ENCODE measurements around the gene RFXAP.
"Not testable (repeated sequence)": the region's sequence is repeated elsewhere in the genome, so short reads cannot be mapped to it uniquely, and the experiment has no call there.

Gene RFXAP, protein sequence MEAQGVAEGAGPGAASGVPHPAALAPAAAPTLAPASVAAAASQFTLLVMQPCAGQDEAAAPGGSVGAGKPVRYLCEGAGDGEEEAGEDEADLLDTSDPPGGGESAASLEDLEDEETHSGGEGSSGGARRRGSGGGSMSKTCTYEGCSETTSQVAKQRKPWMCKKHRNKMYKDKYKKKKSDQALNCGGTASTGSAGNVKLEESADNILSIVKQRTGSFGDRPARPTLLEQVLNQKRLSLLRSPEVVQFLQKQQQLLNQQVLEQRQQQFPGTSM

DNA sequence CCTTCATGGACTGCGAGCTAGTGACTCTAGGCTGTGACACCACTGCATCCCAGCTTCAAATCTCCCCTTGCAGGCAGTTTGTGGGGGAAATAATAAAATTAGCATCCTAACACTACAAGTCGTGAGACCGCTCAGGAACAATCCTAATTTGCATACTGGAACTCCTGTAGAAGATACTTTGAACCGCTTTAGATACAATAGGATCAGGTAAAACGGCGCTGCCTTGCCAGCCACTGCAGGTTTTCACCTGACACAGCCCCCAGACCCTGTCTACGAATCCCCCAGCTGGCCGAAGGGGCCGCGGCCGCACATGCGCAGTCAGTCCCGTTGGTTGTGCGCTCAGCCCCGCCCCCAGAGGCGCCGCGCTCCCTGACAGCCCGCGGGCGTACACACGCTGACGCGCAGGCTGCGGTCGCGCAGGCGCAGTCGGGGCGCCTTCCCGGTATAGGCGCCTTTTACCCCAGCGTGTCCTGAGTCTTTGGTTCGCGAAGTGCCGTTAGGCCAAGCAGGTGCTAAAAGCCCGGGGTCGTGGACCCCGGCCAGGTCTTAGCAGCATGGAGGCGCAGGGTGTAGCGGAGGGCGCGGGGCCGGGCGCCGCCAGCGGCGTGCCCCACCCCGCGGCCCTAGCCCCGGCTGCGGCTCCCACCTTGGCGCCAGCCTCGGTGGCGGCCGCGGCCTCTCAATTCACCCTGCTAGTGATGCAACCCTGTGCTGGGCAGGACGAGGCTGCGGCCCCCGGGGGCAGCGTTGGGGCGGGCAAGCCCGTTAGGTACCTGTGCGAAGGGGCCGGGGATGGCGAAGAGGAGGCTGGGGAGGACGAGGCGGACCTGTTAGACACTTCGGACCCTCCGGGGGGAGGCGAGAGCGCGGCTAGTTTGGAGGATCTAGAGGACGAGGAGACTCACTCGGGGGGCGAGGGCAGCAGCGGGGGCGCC lies at the start of gene RFXAP:
TSS of gene RFXAP (plus strand) at position 419 of the 935 bp plus-strand sequence. CDS start at position 555, 136 bp downstream.
- DNase-seq (ENCODE audit: low spot score), result peak; percentile 92

DNA sequence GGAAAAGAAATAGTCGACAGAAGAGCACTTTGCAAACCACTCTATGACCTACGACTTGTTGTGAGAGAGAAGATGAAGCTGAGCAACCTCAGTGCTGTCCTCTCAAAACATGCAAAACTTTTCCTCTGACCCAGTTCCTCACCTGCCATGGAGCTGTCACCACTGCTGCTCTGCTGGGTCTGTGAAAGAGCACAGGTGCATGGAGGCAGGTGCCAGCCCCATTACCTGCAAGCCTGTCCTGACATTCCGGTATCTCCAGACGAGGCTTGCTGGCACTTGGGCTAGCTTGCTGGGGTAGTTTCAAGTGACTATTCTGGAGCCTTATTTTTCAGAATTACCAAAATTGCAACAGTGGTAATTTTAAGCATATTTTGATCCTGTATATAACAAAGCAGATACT lies 49.5 kb upstream of the RFXAP start:
- no peak for DNase-seq (ENCODE audit: low spot score)

DNA sequence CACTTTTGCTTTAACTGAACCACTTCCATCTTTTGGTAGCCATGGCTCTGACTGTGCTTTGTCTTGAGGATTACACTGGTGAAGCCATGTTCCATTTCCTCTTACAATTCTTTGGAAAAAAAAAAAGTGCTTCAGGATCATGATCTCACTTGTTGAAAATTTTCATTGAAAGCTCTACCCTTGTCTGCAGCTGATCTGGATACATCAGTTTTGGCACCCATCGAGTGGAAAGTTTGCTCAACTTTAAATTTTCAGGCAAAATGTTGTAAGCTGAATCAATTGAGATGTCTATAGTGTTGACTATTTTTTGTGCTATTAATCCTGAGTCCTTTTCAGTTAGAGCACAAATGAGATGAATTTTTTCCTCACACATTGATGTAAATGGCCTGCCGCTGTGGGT lies 48.3 kb upstream of the RFXAP start:
- no peak for DNase-seq (ENCODE audit: low spot score)

DNA sequence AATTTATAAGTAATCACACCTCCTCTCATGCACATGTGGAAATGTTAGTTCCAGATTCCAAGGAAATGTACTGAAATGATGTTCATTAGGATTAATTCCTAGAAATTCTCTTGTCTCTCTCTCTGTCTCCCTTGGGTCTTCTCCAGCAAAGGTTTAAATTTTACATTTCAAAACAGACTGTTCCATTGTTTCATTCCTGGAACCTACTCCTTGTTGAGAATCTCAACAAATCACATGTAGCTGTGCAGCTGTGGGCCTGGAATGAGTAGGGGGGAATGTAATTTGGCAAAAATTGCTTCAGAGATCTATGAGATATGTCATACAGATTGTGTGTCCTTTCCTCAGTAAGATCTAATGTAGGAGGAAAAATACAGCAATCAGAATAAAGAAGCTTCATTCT lies 46.2 kb upstream of the RFXAP start:
- no peak for DNase-seq (ENCODE audit: low spot score)

DNA sequence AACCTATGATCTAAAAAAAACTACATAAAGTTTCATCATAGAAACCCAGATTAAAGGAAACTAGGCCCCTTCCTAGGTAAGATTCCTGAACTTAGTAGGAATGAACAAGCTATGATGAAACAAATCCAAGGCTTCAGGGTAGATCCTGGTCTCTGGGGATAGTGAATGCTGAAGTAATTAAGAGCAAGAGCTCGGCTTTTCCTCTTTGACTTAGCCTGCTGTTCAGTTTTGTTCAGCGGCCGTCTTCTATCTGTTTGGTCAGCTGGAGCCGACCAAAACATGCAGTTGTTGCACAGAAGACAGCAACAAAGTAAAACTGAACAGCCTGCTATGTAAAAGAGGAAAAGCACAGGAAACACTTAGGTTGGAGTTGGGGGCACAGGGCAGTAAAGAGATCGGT lies 44.1 kb upstream of the RFXAP start:
- DNase-seq (ENCODE audit: low spot score), result no peak

DNA sequence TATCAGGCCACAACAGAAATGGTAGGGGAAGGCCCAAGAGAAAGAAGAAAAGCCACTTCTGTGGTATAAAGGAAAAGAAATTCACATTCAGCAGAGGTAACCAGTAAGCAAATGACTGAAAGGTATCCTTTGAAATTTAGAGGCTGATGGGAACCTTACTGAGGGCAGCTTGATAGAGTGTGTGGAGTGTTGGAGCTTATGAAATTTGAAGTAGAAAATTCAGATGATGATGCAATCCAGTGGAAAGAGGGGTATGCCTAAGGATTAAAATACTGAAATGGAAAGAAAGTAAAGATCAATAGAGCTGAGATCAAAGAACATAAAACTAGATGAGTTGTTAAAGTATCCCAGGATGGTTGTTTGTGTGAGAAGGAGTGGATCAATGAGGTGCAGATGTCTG lies 42.8 kb upstream of the RFXAP start:
- DNase-seq (ENCODE audit: low spot score), result no peak

DNA sequence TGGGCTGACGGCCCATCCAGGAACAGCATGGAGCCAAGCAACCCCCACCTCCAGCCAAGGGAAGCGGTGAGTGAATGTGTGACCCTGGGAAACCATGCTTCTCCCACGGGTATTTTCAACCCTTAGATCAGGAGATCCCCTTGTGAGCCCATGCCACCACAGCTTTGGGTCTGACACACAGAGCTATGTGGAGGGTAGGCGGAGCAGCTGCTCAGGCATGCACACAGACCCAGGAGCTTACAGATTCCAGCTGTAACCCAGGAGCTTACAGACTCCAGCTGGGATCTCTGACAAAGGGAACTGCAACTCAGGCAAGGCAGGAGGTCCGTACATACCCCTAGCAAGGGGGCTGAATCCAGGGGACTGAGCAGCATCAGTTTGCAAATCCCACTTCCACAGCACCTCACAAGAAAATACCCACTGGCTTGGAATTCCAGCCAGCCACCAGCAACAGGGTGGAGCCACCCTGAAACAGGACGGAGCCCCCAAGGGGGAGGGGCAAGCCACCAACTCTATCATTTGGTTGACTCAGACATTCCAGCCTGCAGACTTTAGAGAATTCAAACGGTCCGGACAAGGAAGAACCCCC lies 40.8 kb upstream of the RFXAP start:
- no peak for DNase-seq (ENCODE audit: low spot score)

DNA sequence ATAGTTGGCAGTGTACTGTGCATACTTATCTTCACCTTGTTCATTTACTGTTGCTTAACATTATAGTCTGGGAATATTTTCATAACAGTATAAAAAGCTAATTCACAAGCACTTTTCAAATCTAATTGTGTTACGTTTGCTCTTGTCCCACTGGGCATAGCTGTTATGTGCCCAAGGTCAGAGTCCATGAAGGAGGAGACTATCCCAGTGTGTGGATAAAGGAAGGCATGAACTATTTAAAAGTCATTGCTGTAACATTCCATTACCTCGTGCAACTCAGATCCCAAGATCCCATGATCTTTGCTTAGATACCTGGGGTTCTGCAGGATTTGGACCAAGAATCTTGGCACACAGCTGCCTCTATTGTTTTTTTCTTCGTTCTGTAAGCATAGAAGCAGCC lies 35.1 kb upstream of the RFXAP start:
- DNase-seq (ENCODE audit: low spot score), result no peak

DNA sequence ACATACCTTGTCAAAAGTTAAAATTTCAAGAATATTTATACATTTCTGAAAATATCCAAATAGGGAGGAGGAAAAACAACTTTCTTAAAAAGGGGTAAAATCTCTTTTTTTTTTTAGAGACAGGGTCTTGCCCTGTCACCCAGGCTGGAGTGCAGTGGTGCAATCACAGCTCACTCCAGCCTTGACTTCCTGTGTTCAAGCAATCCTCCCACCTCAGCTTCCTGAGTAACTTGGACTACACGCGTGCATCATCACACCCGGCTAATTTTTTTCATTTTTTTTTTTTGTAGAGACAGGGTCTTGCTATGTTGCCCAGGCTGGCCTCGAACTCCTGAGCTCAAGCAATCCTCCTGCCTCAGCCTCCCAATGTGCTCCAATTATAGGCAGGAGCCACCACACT lies 32.8 kb upstream of the RFXAP start:
- not testable (repeated sequence) for DNase-seq (ENCODE audit: low spot score)

DNA sequence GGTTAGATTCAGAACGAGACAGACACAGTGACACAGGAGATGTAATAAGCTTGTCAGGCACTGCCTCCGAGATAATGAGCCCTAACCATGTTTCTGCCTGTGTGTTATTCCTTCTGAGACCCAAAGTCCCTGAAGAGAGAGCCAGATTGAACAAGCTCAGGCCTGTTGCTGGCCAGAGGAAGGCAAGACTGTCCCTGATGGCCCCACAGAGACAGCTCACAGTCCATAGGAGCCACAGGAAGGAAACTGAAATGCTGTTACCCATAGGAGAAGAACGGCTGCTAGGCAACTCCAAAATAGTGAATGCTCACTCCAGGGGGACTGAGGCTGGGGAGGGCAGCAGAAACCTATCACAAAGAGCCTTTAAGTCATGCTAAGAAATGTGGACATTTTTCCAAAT lies 31.8 kb upstream of the RFXAP start:
- DNase-seq (ENCODE audit: low spot score), result no peak

DNA sequence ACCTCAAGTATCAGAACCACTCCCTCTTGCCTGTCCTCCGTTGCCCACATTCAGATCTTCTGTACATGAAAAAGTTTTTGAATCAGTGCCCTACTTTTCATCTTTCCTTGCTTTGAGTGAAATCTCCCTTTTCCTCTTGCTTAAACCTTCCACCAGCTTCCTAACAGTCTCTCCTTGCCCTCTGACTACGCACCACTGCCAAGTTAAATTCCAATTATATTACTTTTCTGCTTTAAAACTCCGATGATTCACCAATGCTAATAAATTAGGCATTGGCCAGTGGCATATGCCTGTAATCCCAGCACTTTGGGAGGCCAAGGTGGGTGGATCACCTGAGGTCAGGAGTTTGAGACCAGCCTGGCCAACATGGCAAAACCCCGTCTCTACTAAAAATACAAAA lies 30.7 kb upstream of the RFXAP start:
- DNase-seq (ENCODE audit: low spot score), result no peak

DNA sequence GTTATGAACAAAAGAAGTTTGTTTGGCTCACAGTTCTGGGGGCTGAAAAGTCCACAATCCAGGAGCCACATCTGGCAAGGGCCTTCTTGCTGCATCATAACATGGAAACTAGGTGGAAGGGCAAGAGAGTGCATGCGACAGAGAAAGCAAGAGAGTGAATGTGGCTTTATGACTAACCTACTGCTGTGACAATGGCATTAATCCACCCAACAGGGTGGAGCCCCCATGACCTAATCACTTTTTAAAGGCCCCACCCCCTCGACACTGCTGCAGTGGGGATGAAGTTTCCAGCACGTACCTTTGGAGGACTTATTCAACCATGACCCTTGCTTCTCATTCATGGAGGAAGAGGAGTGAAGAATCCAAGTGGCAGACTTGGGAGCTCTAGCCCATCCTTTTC lies 30.0 kb upstream of the RFXAP start:
- no peak for DNase-seq (ENCODE audit: low spot score)

DNA sequence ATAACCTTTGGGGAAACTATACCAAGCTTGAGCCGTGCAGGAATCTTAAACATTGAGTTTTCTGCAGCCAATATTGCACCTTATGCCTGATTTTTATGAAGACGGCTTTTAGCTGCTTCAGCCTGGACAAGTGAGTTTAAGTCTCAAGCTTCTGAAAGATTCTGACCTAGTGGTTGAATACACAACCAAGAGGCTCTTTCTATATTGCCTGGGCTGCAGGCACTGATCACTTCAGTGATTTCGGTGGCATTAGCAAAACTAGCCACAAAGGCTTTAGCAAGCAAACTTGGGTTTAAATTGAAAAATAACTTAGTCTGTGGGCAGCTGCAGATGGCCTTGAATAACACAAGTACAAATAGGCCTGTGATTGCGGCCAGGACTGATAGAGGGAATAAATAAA lies 29.3 kb upstream of the RFXAP start:
- DNase-seq (ENCODE audit: low spot score), result no peak

DNA sequence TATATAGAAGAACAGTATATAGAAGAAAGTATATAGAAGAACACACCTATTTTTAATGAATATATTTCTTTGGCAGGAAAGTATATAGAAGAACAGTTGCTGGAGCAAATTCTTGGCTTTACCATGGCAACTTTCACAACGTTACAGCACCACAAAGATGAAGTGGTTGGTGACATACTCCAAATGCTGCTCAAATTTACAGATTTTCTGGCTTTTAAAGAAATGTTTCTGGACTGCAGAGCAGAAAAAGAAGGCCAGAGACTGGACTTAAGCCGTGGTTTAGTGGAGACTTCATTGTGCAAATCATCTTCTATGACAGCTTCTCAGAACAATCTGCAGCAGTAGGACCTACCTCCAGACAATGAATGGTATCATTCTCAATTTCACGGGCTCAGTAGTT lies 24.3 kb upstream of the RFXAP start:
- DNase-seq (ENCODE audit: low spot score), result no peak

DNA sequence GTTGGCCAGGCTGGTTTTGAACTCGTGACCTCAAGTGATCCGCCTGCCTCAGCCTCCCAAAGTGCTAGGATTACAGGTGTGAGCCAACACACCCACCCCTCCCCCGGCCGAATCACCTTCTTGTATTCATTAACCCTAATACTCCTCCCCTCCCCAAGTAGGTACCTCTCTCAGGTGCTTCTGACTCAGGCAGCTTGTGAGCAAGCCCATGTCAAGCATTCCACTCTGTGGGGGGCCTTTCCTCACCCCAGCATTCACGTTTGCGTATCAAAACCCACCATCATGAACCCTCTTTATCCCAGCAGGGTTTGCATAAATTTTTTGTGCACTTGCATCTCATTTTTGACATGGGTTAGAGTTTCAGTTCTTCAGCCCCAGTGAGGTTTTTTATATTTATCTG lies 23.6 kb upstream of the RFXAP start:
- DNase-seq (ENCODE audit: low spot score), result no peak

DNA sequence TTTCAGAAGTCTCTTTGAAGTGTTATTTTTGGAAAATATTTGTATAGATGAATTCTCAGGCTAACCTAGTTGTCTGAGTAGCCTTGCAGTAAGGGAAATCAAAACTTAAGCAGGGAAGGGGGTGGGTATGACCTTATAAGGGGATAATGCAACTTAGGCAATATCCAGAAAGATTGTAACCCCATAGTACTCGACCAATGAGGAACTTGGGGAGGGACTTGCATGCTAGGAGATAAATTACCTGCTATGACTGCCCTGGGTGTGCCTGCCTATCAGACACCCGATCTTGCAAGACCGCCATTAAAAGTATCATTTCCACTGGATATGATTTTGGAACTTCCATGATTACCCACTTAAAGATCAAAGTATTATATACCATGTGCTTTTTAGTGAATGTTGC lies 23.0 kb upstream of the RFXAP start:
- DNase-seq (ENCODE audit: low spot score), result no peak

DNA sequence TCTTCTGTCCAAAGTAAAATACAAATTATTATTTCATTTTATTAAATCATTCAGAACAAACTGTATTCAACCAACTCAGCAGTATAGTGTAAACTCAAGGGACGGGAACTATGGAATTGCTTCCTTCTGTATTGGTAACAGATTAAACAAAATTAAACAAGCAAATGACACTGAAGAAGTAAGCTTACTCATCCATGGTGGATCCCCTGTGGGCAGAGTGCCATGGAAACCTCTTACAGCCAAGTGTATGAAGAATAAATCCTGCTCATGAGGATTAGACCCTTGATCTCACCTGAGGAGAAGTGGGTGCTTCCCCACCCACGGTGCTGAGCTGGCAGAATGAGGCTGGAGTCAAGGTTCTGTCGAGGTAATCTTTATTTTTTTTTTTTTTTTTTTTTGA lies 18.0 kb upstream of the RFXAP start:
- no peak for DNase-seq (ENCODE audit: low spot score)

DNA sequence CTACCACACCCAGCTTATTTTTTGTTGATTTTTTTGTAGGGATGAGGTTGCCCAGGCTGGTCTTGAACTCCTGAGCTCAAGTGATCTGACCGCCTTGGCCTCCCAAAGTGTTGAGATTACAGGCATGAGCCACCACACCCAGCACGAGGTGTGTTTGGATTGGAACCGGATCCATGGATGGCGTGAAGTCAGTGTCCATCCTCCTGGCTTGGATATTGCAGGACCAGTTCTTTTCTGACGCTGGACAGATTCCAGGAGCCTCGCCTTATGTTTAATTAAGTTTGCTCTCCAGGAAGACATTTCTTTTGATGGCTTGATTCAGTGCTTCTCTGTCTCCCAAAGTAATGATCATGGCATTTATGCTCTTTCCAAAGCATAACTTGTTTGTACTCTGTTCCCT lies 14.4 kb upstream of the RFXAP start:
- DNase-seq (ENCODE audit: low spot score), result no peak

DNA sequence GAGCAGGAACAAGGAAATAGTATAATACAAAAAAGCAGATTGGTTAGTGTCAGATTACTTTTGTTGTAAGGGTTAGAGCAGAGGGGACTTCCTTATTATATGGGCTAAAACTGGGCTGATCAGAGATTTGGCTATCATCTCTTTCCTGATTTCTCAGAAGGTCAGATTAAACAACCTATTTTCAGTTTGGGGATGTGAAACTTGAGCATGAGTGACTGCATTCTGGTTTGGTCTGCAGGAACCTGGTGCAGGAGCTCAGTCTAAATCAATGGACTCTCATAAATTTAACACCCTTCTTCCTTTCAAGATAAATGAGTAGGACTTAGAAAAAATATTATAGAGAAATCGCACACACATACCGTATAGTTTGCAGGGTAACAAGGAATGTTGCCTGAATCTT lies 12.9 kb upstream of the RFXAP start:
- DNase-seq (ENCODE audit: low spot score), result peak; percentile 43

DNA sequence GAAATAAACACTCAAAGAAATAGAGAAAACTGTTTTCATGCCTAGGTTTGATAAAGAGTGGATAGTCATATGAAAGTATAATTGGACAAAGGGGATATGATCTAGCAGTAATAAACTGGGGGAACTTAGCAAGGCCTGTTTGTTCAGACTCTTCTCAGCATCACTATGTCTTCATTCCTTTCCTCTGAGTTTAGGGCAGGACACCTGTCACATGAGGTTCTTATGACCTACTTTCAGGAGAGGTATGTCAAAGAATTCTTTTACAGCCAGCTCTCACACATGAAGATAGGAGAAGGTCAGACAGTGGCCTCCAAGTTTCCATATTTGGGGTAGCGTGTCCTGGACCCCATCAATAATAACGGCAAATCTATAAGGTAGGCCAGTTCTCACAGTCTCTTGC lies 11.4 kb upstream of the RFXAP start:
- no peak for DNase-seq (ENCODE audit: low spot score)

DNA sequence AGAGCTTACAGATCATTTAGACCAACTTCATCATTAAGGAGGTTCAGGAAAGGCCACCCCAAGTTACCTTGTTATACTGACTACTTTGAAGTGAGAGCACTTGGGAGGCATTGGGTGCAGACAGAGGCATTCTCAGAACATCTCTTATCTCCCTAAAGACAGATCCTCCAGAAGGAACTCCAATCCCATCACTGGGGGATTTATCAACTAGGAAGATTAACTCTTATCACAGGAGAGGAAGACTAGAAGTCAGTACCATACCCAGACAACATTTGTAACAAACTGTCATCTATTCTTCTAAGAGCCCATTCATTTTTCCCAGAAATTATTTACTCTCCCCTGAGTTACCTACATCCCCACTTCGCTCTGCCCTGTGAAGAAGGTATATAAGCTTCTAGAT lies 5.8 kb upstream of the RFXAP start:
- no peak for DNase-seq (ENCODE audit: low spot score)

DNA sequence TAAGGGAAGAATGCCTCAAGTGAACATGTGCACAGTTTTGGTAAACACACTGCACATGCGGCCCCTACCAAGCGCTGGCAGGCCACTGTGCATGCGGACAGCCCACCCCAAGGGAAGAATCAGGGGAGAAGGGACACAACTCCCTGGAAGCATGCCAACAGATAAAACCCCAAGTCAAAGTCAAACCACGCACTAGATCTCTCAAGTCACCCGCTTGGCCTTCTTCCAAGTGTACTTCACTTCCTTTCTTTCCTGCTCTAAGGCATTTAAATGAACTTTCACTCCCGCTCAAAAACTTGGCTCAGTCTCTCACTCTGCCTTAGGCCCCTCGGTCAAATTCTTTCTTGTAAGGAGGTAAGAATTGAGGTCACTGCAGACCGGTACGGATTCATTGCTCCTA lies 4.6 kb upstream of the RFXAP start:
- no peak for DNase-seq (ENCODE audit: low spot score)

DNA sequence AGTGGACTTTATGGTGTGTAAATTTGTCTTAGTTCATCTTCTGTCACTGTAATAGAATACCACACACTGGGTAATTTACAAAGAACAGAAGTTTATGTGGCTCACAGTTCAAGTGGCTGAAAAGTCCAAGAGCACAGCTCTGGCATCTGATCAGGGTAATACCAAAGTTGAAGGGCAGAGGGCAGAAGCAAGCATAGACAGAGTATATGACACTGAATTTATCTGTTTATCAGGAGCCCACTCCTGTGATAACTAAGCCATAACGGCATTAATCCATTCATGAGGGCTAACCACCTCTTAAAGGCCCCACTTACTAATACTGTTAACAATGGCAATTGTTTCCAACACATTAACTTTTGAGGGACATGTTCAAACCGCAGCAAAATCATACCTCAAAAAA lies 4.0 kb upstream of the RFXAP start:
- DNase-seq (ENCODE audit: low spot score), result peak; percentile 64
